HG03460 (cell line): ENCODE results near the gene SHROOM4.

Experiments
- ATAC-seq: cut with Tn5 transposase; IDR thresholded peaks from one replicate; pipeline ENCODE4 v1.9.1; 2021; ENCODE audit not compliant: unreplicated experiment

SHROOM4 gene

GRCh38 chrX:50618788-50619558 lies 195.0 kb downstream of the SHROOM4 start:
- ATAC-seq = no peak

GRCh38 chrX:50617183-50617582 lies 196.8 kb downstream of the SHROOM4 start:
- no peak for ATAC-seq

- ATAC-seq = no peak
These were observed 198.3 kb downstream of the SHROOM4 start for GRCh38 chrX:50615570-50616158.

DNA sequence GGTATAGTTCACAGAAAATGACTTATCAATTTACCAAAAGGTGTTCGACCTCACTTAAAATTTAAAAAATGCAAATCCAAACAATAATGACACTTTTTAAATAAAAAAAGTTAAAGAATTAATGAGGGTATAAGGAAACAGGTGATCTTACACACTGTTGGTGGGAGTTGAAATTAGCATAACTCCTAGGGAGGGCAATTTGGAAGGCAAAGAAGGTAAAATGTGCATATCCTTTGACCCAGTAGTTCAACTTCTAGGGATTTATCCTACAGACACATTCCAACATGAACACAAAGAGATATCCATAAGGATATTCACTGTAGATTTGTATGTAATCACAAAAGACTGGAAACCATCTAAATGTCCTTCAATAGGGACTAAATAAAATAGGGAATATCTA lies 199.5 kb downstream of the SHROOM4 start:
- no peak for ATAC-seq

DNA sequence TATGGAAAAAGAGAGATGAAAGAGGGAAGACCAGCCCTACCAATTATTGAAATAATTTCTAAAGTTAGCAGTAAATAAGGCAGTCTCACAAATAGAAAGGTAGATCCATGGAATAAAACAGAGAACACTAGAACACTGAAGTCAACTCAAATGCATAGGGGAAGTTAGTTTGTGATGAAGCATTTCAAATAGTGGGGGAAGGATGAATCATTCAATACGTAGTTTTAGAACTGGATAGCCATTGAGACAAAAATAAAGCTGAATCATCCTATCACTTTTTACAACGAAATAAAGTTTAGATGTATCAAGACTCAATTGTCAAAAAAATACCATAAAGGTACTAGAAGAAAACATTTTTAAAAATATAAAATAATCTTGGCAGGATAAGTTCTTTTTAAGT lies 200.1 kb downstream of the SHROOM4 start:
- no peak for ATAC-seq

GRCh38 chrX:50609796-50610195 lies 204.2 kb downstream of the SHROOM4 start:
- ATAC-seq = no peak

DNA sequence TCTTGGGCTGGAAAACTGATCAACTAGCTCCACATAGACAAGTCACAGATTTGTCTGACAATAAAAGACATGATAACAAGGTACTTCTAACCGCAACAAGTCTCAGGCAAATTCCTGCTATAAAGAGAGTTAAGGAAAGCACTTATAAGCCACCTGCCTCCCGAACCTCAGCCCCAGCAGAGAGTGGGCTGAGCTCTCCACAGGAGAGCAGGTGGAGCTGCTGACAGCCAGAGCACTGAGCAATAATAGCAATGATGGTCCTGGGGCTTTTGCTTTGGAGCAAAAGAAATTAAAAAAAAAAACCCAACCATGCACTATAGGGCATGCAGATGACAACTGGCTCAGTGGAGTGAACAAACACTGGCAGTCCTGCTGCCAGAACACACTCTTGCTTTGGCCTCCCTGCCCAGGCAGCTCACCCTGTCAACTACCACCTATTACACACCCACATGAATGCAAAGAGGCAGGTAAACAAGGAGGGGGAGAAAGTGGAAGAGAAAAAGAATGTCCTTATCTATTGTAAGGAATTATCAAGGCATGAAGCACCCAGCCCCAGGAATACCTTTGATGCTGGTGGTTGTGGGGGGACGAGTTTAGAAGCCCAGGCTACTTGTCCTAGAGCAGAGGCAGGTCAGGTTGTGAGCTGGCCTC lies 207.6 kb downstream of the SHROOM4 start:
- no peak for ATAC-seq

DNA sequence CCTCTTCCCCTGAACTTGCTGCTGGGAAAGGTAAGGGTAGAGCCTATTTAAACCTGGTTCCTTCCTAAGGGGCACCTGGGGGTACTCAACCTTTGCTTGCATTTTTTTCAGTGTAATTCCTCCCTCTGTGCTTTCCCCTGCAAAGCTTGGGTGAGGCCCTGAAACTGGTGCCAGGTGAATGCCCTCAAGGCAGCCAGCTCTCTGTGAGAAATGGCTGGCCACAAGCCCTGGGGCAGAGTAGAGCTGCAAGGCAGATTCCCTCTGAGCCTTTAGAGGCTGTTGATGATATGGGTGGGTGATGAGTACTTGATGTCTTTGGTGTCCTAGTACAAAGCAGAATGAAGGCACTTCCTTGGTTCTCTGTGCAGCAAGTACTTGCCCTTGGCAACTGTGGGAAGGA lies 217.9 kb downstream of the SHROOM4 start:
- no peak for ATAC-seq

DNA sequence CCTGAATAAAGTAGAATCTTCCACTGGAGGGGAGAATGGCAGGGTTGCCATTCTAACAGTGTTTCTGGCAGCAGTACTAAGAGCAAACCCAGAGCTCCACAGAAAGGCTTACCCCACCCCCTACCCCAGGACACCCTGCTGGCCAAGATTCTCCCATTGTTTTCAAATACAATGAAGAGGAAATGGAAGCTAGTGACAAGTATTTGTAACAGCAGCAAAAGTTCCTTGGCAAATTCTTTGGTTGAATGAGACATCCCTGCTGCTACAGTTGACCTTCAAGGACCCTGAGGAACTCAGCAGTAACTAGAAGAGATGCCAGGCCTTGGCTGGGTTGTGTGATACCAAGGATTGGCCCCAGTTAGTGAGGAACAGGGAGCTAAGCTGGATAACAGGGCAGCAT lies 219.2 kb downstream of the SHROOM4 start:
- ATAC-seq = no peak

- no peak for ATAC-seq
These were observed 227.0 kb downstream of the SHROOM4 start for GRCh38 chrX:50586980-50587379.

DNA sequence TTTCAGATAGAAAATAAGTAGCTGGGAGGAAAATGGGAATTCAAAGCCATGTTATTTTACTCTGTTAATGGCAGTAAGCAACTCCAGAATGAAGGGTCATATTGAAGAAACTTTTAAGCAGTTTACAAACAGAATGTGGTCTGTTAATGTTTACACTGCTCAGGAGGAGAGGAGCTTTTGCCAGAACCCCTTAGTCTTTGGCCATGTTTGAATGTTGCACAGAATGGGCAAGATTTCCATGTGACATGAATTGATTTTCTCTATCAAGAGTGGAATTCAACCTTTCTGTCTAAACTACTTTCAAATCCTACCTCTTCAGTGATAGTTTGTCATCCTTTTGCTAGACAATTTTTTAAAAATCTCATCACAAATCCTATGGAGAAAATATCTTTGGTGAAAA lies 227.6 kb downstream of the SHROOM4 start:
- no peak for ATAC-seq

DNA sequence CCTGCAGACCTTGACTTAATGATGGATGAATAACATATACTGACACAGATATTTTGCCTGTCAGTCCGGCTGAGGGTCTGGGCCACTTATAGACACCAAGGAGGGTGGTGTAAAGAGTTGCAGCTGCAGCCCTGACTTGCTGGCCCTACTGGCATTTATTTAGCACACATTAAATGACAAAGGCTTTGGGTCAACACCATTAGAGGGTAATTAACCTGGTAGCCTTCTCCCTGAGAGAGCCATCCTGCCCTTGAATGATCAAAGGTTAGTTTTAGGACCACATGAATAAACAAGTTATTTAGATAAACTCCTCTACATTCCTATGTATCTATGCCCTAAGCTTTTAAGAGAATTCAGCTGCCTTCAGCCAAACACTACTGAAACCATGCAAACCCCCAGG lies 232.6 kb downstream of the SHROOM4 start:
- no peak for ATAC-seq

DNA sequence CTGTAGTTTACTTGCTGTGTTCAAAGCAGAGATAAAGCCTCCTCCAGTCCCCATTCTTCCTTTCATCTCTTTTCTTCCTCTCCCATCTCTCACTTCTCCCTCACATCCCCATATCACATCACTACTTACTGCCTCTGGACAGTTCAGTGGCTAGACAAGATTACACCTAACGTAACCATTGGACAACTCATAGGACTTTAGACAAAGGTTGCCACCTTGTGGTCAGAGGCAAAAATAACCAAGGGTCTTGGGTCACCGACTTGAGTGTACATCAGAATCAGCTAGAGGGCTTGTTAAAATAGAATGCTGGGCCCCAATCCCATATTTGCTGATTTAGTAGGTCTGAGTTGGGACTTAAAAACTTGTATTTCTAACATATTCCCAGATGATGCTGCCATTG lies 234.0 kb downstream of the SHROOM4 start:
- no peak for ATAC-seq

DNA sequence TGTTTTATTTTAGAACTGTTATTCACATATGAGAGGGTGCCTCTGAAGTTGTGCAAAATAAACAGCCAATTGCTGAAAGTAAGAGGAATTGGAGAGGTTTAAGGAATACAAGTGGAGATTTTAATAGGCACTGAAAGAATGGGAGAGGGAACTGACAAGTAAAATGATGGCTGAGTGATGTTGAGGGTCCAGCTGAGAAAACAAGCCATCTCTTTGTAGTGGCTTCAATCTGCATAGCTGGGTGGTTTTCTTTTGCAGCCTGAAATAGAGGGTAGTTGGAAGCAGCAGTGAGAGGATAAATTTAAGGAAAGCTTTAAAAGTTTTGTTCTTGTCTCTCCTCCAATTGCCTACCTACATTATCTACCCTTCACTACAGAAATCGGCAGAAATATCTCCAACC lies 236.7 kb downstream of the SHROOM4 start:
- no peak for ATAC-seq

DNA sequence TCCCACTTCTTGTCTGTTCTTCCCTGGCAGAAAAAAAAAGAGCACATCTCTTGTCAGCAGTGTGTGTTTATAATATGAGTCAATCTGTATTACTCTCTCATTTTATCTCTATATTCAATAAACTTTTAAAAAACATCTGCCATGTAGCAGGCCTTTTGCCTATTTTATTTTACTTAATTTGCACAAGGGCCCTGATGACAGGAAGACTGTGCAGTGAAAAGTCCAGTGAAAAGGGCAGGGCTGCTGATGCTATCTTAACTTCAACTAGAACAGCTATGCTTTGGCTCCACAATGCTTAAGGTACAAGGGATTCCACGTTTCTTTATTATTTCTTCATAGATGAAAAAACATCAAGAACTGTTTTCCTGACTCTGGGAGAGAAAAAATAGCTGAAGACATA lies 246.4 kb downstream of the SHROOM4 start:
- no peak for ATAC-seq

GRCh38 chrX:50565718-50566117 lies 248.3 kb downstream of the SHROOM4 start:
- ATAC-seq = no peak
